Left hindlimb (tissue), 1 donor: ENCODE data around the gene KCNK17.
"Not testable (repeated sequence)": the region's sequence is repeated elsewhere in the genome, so short reads cannot be mapped to it uniquely, and the experiment has no call there.

Experiments
- DNase-seq: peaks from one replicate; pipeline ENCODE4 v3.0.0-alpha.2; 2018

The KCNK17 gene

GRCh38 chr6:39302011-39302410 lies 12.2 kb downstream of the KCNK17 start:
- no peak for DNase-seq

- no peak for DNase-seq
Observed at GRCh38 chr6:39301606-39302005, 12.6 kb downstream of the KCNK17 start.

DNA sequence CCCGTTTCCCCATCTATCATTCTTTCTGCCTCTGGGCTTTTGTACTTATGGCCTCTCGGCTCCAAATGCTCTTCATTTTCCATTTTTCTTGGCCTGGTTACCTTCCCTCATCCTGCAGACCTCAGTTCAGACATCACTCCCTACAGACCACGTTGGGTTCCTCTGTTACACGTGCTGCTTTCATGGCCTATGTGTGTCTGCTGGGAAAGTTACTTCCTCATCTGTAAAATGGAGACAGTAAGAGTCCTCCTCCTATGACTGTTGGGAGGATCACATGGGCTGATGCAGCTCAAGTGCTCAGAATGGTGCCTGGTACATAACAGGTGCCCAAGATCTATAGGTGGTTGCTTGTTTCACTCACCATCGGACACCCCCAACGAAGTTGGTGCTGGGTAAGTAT lies 13.5 kb downstream of the KCNK17 start:
- no peak for DNase-seq

DNA sequence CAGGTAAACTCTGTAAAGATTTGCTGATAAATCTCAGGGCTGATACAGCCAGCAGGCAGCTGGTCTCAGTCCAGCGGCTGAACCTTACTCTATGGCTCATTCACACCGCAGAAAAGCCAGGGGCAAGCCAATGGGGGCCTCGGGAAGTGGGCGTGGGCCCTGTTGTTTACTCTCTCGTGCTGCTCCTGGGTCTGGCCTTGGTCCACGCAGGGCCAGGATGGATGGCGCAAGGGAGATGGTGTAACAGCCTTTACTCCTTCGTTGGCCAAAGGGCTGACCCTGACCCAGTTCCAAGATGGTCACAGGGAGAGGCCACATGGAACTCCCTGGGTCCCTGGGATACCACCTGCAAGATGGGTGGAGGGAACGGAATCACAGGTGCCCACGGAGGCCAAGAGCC lies 16.2 kb downstream of the KCNK17 start:
- no peak for DNase-seq

DNA sequence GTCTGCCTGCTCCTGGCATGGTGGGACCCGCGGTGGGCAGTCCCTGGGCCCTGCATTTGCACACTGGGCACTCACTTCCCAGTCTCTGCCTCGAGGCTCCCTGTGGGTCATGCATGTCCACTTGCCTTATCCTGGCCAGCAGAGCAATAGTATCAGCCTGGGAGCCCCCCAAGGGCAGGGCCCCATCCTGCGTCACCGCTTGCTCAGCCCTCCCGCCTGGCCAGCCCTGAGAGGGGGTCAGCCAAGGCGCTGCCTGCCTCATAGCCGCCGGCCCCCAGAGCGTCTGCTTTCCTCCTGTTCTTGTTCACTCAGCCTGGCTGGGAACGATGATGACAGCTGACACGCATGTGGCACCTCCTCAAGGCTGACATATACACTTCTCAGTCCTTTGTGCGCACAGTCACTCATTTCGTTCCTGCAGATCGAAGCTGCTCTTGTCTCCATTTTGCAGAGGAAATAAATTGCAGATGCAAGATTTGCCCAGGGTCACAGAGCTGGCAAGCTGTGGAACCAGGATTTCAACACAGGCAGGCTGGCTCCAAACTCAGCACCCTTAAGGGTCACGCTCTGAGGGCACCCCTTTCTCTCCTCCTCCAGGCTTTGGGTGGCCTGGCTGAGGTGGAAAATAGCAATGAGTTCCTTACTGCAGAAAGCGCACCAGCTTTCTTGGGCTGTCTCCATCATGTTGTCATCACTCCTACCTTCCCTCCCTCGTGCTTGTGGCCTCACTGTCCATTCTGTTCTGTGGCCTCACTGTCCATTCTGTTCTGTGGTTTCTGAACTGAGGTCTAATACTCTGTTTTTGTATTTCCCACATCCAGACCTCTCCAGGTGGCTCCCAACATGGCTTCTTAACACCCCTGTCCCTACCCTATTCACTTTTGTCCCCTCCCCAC lies 17.2 kb downstream of the KCNK17 start:
- peak; percentile 66 for DNase-seq

GRCh38 chr6:39295611-39296011 lies 18.6 kb downstream of the KCNK17 start:
- DNase-seq = peak; percentile 66

GRCh38 chr6:39294899-39295298 lies 19.3 kb downstream of the KCNK17 start:
- DNase-seq = no peak

DNA sequence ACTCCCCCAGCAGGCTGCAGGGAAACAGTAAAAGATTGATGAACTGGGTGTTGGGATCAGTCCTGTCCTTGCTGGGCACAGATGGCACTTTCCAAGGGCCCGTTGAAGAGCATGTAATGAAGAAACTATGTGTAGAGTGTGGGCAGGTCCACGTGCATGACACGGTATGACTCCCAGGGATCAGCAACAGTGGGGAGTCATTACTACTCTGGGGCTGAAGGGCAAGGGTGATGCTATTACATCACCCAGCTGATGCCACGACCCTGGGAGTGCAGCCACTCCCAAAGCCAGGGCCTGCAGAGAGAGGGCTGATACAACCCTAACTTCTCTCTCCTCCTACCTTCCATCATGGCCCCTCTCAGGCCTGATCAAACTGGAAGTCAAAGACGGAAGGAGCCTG lies 20.1 kb downstream of the KCNK17 start:
- no peak for DNase-seq

GRCh38 chr6:39292637-39293036 lies 21.6 kb downstream of the KCNK17 start:
- no peak for DNase-seq

DNA sequence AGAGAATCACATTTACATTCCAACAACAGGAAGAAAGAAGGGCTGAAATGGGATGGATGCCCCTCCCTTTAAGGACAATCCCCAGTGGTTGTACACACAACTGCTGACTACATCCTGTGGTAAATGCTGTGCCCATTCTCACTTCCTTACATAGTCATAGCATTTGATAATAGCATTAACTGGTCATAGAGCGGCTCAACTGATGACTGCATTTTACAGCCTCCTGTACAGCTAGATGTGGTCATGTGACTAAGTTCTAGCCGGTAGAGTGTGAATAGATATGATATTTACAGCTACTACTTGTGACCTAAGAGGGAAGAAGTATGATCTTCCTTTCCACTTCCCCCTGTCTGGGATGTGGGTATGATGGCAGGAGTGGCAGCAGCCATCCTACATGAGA lies 24.7 kb downstream of the KCNK17 start:
- DNase-seq = no peak

DNA sequence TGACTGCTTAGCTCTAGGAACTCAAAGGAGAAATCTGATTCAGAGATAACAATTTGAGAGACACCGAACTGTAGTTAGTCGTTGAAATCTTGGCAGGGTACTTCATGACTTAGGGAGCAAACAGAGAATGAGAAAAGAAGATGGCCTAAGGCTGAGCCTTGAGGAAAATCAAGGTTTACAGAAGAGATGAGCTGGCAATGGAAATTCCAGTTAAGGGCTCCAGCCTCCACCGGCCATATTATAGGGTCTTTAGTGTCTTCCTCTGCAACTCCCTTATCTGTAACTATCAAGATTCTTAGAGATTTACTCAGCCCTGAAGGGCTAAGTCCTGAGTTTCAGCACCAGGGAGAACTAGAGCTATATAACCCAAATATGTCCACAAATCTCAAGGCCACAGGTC lies 26.6 kb downstream of the KCNK17 start:
- no peak for DNase-seq

DNA sequence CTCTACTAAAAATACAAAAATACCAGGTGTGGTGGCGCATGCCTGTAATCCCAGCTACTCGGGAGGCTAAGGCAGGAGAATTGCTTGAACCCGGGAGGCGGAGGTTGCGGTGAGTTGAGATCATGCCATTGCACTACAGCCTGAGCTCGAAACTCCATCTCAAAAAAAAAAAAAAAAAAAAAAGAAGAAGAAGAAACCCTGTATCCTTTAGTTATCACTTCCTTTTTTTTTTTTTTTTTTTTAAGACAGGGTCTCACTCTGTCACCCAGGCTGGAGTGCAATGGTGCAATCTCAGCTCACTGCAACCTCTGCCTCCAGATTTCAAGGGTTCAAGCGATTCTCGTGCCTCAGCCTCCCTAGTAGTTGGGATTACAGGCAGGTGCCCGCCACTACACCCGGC lies 27.6 kb downstream of the KCNK17 start:
- not testable (repeated sequence) for DNase-seq

- DNase-seq = no peak
Observed at GRCh38 chr6:39282774-39283173, 31.4 kb downstream of the KCNK17 start.

DNA sequence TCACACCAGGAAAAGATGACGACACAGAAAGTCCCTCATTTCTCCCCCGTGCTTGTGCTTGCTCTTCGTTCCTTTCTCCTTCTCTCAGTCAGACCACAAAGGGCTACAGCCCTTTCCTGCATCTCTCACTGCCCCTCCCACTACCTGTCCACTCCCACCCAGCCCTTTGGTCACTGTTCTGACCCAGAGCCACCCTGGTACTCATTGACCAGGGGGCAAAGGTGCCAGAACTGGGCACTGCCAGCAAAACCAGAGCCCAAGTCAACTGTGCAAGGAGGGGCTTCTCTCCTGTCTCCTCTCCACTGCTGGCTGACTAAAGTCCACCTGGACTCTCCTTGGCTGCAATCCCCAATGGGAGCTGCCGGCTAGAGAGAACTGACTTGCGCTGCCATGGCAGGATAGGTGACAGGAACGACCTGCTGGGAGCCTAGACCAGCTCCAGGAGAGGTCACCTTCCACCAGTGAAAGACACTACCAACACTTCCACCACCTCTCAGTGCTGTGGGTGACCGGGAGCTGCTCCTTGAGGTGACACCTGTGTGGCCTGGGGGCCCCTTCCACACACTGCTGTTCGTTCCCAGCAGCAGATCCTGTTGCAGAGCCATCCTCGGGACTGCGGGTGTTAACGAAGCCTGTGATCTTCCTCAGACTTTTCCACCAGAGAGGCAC lies 32.8 kb downstream of the KCNK17 start:
- DNase-seq = no peak

DNA sequence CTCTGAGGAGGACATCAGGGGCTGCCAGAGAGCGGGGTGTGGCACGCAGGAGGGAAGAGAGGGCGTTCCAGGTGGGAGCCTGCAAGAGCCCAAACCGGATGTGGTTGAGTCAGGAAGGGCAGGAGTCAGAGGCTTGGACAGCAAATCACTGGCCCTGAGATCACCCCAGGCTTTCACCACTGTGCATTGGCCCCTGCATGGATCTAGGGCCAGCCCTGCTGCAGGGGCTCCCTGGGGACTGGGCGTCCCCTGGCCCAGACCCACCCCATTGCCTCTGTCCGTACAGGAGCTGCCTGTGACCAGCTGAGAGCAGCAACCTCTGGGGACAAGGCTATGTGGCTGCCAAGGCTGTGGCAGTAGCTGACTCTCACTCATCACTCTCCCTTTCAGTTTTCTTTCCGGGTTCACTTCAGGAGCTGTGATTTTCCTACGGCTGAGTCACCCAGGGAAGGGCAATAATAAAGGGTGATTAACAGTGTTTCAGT lies 33.9 kb downstream of the KCNK17 start:
- no peak for DNase-seq

GRCh38 chr6:39279539-39279938 lies 34.7 kb downstream of the KCNK17 start:
- no peak for DNase-seq

- no peak for DNase-seq
Observed at GRCh38 chr6:39276379-39276995, 37.7 kb downstream of the KCNK17 start.

DNA sequence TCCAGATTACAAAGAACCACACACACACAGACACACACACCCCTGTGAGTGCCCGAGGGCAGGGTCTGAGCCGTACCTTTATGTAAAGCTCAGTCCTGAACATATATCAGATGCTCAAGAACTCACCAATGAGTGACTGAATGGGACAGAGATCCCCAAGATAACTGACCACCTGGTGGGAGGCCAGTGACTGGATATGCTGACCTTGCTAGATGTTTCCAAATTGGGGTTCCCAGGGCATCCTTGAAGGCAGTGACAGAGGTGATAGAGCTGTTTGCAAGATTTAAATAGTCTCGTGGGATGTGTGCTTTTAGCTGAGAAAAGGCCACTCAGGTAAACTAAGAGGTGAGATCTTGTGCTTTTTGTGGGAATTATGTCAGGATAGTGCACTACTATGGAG lies 39.3 kb downstream of the KCNK17 start:
- no peak for DNase-seq

DNA sequence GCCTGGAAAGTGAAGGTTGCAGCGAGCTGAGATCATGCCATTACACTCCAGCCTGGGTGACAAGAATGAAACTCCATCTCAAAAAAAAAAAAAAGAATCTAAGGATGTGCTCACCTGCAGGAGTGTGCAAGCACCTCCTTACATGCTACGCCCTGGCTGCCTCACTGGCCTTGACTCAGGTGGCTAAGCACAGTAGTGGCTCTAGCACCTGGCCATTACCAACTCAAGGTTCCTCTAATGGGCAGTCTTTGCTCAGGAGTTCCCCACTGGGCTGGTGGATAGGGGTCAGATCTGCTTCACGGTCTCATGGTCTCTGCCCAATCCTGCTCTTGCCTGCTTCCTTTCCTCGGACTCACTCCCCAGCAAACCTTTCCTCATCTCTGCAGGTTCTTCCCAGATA lies 39.7 kb downstream of the KCNK17 start:
- DNase-seq = no peak

DNA sequence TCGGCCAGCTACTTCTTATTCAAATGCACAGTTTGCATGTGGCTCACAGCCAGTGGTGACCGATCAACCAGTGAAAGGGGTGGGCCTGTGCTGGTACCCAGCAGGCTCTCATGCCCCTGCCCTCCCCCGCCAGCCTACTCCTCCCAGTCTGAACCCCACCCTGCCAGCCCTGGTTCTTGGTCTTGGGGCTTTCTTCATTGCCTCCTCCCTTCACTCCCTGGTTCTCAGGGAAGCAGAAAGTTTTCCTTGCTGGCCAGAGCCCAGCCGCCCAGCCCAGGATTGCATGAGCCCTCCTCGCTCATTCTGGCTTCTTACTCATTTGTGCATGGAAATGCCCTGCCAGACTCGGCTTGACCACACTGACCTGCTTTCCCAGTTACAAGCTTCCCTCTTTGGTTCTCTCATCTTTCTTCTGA lies 40.8 kb downstream of the KCNK17 start:
- DNase-seq = no peak

DNA sequence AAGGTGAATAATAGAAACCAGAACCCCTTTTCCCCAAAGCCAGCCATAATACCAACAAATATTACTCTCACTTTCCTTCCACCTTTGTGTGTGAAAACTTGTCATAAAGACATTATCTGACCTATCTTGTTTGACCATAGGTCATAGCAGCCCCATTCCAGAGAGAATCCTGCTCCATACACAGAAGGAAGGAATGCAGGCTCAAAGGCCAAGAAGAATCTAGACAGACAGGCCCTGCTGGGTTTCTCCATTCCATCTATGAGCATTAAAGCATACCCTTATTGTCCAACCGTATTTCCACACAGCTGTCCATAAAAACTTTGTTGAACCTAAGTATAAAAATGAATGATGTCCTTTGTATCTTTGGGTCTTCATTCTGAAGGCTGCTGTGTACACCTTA lies 44.3 kb downstream of the KCNK17 start:
- DNase-seq = no peak

- no peak for DNase-seq
Observed at GRCh38 chr6:39268721-39269120, 45.5 kb downstream of the KCNK17 start.

GRCh38 chr6:39268171-39268570 lies 46.0 kb downstream of the KCNK17 start:
- DNase-seq = no peak
